HG02885 (cell line): ENCODE measurements around the gene ZDHHC13.
A peak's percentile ranks its signal among the peaks of the same experiment; 100 is the strongest.
"Not testable (repeated sequence)": the region's sequence is repeated elsewhere in the genome, so short reads cannot be mapped to it uniquely, and the experiment has no call there.

Source experiments
- ATAC-seq: cut with Tn5 transposase; IDR thresholded peaks from one replicate; pipeline ENCODE4 v1.9.1; 2021; ENCODE audit warnings: mild to moderate bottlenecking; ENCODE audit not compliant: unreplicated experiment, poor library complexity

Gene ZDHHC13

DNA sequence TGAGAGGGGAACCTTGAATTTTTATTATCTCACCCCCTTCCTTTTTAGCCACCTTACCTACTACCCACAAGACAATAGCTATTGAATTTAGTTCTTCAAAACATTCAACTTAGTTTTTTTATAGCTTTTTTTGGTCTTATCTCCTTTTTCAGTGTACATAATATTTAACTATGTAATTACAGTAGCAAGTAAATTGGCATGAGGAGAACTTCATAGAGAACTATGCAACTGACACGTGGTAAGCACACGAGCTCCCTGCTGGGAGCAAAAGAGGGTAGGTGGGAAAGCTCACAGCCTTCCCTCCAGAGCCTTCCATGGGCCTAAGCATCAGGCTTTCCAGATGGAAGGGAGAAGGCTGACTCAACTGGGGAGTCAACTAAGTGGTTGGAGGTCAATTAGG is 22.1 kb upstream of the ZDHHC13 start:
- no peak for ATAC-seq

- ATAC-seq, result no peak
These were observed 17.9 kb upstream of the ZDHHC13 start for GRCh38 chr11:19099093-19099492.

- no peak for ATAC-seq
These were observed 16.1 kb upstream of the ZDHHC13 start for GRCh38 chr11:19100885-19101284.

DNA sequence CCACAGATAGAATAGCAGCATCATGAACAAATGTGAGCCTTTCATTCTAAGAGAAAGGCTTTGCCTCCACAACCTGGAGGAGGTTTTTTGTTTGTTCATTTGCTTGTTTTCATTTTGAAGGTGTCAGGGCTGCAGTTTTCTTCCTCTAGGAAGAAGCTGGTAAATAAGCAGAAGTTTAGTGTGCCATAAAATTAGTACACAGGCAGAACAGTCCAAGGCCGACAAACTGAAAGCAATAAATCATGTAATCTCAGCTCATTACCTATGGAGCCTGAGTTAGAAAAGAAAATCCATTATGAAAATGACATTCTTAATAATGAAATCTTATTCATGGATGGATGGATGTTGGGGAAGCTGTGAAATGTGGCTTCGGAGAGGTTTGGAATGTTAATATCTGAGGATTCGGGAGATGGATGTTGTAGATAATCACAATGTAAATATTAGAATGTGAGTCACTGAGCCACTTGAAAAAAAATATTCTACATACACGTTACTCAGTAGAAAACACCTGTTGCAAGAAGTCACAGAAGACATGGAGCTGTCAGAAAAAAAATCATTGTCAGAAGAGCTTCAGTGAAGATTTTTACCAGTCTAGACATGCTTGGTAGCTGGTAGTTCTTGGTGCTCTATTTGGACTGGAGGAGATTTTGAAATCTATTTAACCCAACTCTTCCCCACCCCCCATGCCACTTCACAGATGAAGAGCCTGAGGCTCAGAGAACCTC is 15.0 kb upstream of the ZDHHC13 start:
- ATAC-seq, result no peak

GRCh38 chr11:19102521-19102900 is 14.5 kb upstream of the ZDHHC13 start:
- ATAC-seq, result no peak

DNA sequence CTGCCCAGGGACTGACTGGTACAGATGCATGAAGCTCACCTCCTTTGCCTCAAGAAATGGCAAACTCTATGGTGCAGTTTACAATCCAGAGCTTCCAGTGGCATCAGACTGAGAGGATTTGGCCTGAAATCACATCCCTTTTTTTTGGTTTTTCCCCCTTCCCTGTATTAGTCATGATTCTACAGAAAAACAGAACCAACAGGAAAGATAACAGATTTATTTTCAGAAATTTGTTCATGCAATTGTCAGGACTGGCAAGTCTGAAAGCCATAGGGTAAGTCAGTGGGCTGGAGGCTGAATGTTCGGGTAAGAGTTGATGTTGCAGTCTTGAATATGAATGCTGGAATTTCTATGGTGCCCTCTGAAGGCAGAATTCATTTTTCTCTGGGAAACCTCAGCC is 12.0 kb upstream of the ZDHHC13 start:
- ATAC-seq, result no peak

GRCh38 chr11:19107125-19107524 is 9.8 kb upstream of the ZDHHC13 start:
- no peak for ATAC-seq

GRCh38 chr11:19110295-19110694 is 6.7 kb upstream of the ZDHHC13 start:
- ATAC-seq, result no peak

GRCh38 chr11:19111809-19112208 is 5.2 kb upstream of the ZDHHC13 start:
- no peak for ATAC-seq

DNA sequence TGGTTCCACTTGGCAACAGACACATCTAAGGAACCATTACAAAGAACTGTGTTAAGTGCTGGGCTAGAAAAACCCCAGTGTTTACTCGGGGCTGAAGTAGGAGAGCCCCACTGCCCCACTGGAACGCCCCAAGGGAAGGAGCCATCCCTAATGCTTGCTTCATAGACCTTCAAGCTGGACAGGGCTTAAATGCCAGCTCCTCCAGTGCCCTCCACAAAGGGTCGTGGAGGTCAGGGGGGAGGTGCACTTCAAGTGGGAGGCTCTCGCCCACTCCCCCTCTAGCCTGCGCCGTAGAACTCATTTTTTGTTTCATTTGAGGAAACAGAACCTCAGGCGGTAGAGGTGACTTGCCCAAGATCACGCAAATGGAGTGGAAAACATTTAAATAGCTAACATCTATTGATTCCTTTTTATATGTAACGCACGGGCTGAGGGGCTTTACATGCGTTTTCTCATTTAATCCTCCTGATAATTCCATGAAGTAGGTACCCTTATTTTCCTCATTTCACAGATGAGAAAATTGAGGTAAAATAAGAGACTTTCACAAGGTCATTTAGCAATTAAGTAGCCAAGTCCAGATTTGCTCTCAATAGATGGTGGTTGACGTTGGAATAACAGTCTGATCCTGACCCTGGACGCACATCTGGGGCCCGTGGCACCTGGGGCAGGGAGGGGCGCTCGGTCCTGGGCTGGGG is 545 bp upstream of the ZDHHC13 start:
- peak; percentile 22 for ATAC-seq

DNA sequence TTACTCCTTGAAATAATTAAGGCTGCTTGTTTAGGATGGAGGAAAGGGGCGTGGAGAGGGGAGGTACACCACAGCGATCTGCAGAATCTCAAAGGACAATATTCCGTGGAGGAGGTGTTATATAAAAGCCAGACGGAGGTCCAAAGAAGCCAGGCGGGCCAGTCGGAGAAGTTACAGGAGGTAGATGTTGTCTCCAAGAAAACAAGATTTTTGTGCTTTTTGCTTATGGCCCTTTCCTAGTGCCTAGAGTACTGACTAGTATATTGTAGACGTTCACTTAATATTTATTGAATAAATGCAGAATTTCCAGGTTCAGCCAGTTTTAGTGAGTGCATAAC is 761 bp downstream of the ZDHHC13 start:
- ATAC-seq, result no peak

DNA sequence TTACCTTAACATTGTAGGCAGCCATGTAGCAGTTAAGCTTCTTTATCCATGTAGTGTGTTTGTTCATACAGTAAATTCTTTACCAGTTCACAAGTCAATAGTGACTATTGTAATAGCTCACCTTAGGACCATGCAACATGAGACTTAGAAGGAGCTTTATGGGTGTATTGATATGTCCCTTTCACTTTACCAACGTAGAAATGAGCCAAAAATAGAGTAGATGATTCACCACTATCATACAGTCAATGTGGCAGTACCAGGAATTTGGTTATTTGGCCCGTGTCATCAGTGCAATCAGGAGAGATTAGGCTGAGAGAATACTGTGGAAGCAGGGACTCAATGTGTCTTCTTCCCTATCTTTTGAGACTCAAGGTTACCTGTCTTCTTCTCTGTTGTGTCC is 4.7 kb downstream of the ZDHHC13 start:
- ATAC-seq, result no peak

DNA sequence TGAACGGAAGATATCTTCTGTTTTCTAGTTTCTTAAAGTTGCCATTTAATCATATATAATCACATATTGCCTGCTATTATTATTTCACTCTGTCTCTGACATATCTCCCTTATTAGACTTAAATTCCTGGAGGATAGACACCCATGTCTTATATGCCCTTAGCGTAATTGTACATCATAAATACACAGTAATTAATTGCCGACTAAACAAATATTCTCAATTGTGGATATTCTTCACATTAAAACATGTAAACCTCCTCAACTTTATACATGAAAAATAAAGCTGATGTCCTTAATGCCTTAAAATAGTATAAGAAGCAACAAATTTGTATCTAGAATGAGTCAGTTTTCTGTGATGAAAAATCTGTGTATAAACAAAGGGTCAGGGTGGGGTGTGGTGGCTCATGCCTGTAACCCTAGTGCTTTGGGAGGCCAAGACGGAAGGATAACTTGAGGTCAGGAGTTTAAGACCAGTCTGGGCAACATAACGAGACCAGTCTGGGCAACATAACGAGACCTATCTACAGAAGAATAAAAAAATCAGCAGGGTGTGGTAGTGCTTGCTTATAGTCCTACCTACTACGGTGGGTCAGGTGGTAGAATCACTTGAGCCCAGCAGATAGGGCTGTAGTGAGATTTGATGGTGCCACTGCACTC is 6.1 kb downstream of the ZDHHC13 start:
- no peak for ATAC-seq

- not testable (repeated sequence) for ATAC-seq
These were observed 9.8 kb downstream of the ZDHHC13 start for GRCh38 chr11:19126562-19127325.

GRCh38 chr11:19134004-19134403 is 17.0 kb downstream of the ZDHHC13 start:
- ATAC-seq, result no peak

DNA sequence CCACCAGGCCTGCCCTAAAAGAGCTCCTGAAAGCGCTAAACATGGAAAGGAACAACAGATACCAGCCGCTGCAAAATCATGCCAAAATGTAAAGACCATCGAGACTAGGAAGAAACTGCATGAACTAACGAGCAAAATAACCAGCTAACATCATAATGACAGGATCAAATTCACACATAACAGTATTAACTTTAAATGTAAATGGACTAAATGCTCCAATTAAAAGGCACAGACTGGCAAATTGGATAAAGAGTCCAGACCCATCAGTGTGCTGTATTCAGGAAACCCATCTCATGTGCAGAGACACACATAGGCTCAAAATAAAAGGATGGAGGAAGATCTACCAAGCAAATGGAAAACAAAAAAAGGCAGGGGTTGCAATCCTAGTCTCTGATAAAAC is 19.9 kb downstream of the ZDHHC13 start:
- not testable (repeated sequence) for ATAC-seq

GRCh38 chr11:19145319-19145718 is 28.4 kb downstream of the ZDHHC13 start:
- no peak for ATAC-seq

DNA sequence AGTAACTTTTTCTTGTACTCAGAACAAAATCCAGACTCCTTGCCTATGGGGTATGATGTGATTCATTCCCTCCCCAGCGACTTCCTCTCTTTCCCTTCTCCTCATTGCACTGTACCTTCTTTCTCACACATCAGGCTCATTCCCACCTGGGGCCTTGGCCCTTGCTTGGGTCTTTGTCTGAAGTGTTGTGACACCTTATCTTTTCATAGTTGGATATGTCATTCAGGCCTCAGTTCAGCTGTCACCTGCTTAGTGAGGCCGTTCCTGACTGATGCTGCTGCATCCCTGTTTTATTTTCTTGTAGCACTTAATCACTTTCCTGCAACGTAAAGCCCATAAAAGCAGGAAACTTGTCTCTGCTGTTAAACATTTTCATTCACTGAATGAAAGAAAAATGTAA is 39.9 kb downstream of the ZDHHC13 start:
- no peak for ATAC-seq

- ATAC-seq, result no peak
These were observed 43.9 kb downstream of the ZDHHC13 start for GRCh38 chr11:19160847-19161246.

DNA sequence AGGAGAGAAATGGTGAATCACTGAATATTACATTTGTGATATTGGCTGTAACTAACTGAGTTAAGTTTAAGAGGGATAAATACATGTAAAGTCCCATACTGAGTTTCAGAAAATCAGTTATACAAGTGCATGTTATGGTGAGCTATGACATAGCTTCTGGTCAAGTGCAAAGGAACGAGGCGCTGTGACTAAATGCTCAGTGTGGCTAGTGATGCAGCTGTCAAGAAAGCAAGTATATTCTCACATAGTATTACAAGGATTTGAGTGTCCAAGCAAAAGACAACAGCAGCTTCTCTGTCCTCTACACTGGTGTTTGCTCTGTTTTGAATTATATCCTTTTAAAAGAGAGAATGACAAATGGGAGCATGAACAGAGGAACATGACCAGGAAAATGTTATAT is 44.7 kb downstream of the ZDHHC13 start:
- no peak for ATAC-seq

- no peak for ATAC-seq
These were observed 46.1 kb downstream of the ZDHHC13 start for GRCh38 chr11:19162951-19163505.
